Caco-2 (cell line): ENCODE data around the gene OPRD1. TPM values are rescaled to one million over a fixed set of nuclear protein-coding genes. Genes with fewer than 3 reads are reported as not detected.
"Not testable (repeated sequence)": the region's sequence is repeated elsewhere in the genome, so short reads cannot be mapped to it uniquely, and the experiment has no call there.

Experiments used
- BruUV-seq: library from RNA; stranded (reverse); fragments of 400-500 nt; replicated peaks from 2 replicates; lab custom pipeline; 2021; lab: Mats Ljungman, UMichigan
- CTCF ChIA-PET: fragments of 300-600 bp; sonication (Branson Sonifier 250); formaldehyde crosslinking; loops from one replicate; lab custom pipeline; 2022; ENCODE audit warnings: antibody characterized with exemption; lab: Charles Lee
- POLR2A ChIA-PET: fragments of 300-600 bp; sonication (Branson Sonifier 250); formaldehyde crosslinking; loops from one replicate; lab custom pipeline; 2022; ENCODE audit warnings: antibody characterized with exemption; lab: Charles Lee
- DNase-seq, 2 experiments: peaks; one replicate each; pipeline versions ENCODE4 v3.0.0 to v3.0.0-alpha.2; 2020 to 2022
- H3K27me3 ChIP-seq: replicated peaks from 2 replicates; pipeline ENCODE4 v1.6.0; 2011; ENCODE audit warnings: low read length; ENCODE audit not compliant: control insufficient read depth, insufficient read depth
- H3K36me3 ChIP-seq: 2 replicates; pipeline ENCODE4 v1.5.1; 2011; ENCODE audit warnings: low read length; ENCODE audit not compliant: control insufficient read depth, insufficient read depth
- H3K4me1 ChIP-seq: fragments of 250-450 bp; sonication (Bioruptor Pico); 2 replicates; pipeline ENCODE4 v1.5.1; 2020; ENCODE audit warnings: mild to moderate bottlenecking
- H3K4me3 ChIP-seq: 2 replicates; pipeline ENCODE4 v1.5.1; 2011; ENCODE audit warnings: low read depth, mild to moderate bottlenecking, control low read depth, low read length
- H3K9me3 ChIP-seq: fragments of 250-450 bp; sonication (Bioruptor Pico); 2 replicates; pipeline ENCODE4 v1.5.1; 2020; ENCODE audit warnings: mild to moderate bottlenecking, moderate library complexity
- H3K27ac Mint-ChIP-seq: one replicate; pipeline ENCODE4 v1.8.0; 2022; ENCODE audit warnings: mixed read lengths; ENCODE audit not compliant: unreplicated experiment
- H3K27me3 Mint-ChIP-seq: one replicate; pipeline ENCODE4 v1.8.0; 2022; ENCODE audit warnings: mixed read lengths; ENCODE audit not compliant: insufficient read depth, unreplicated experiment
- H3K36me3 Mint-ChIP-seq: one replicate; pipeline ENCODE4 v1.8.0; 2022; ENCODE audit warnings: mild to moderate bottlenecking, mixed read lengths; ENCODE audit not compliant: insufficient read depth, unreplicated experiment
- H3K4me1 Mint-ChIP-seq: one replicate; pipeline ENCODE4 v1.8.0; 2022; ENCODE audit warnings: low read depth, mixed read lengths; ENCODE audit not compliant: unreplicated experiment
- H3K4me3 Mint-ChIP-seq: one replicate; pipeline ENCODE4 v1.8.0; 2022; ENCODE audit warnings: mild to moderate bottlenecking, moderate library complexity, mixed read lengths; ENCODE audit not compliant: unreplicated experiment
- H3K9me3 Mint-ChIP-seq: one replicate; pipeline ENCODE4 v1.8.0; 2022; ENCODE audit warnings: mixed read lengths; ENCODE audit not compliant: unreplicated experiment
- CTCF ChIP-seq, 2 experiments: fragments of 200-600 bp in 1 of 2; IDR thresholded peaks; 1 replicate in 1 of 2; 2 replicates in 1 of 2; pipeline versions ENCODE4 v1.5.1 to v1.8.0; 2011 to 2022; ENCODE audit warnings: antibody characterized with exemption in 1 of 2, control low read depth in 1 of 2, inconsistent platforms in 1 of 2, low read depth in 1 of 2, low read length in 1 of 2, mild to moderate bottlenecking in 1 of 2, moderate library complexity in 1 of 2; ENCODE audit not compliant: insufficient read depth in 1 of 2, severe bottlenecking in 1 of 2, unreplicated experiment in 1 of 2
- intact Hi-C: fragments of 100-400 bp; cut with micrococcal nuclease; formaldehyde crosslinking; loops from one replicate; pipeline ENCODE4 v1.10.0; 2022; ENCODE audit not compliant: unreplicated experiment
- total RNA-seq: library from RNA; stranded (reverse); gene quantifications from 2 replicates; pipeline ENCODE4 v1.2.3, GENCODE V29; 2022

The OPRD1 gene
- total RNA-seq, 1 experiment from 2014 or later = 0.07 TPM

DNA sequence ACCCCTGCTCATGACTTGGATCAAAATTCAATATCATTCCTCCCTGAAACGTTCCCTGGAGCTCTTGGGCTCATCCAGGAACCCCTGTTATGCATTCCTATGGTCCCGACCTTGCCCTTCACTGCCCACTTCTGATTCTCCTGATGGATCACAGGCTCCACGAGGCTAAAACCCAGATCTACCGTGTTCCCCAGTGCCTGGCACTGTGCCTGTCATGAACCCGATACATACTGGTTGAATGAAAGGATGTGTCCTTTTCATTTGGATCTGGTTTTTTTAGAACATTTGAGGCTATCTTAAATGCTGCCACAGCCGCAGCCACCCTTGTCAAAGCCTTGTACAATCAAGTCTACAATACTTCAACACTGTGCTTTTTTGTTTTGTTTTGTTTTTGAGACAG, 22.2 kb upstream of the OPRD1 start:
- no TSS peak for BruUV-seq
- DNase-seq = no peak
- H3K36me3 Mint-ChIP-seq = no peaks in the 10 kb centered on the region
- Histone ChIP-seq H3K9me3 (no peaks in the 10 kb centered on the region), H3K4me3 (no peak overlapping the region), H3K36me3 (no peaks in the 10 kb centered on the region), H3K4me1 (no peaks in the 10 kb centered on the region), H3K27me3 (no peaks in the 10 kb centered on the region)
- H3K27me3 Mint-ChIP-seq = no peaks in the 10 kb centered on the region
- no peaks in the 10 kb centered on the region for H3K9me3 Mint-ChIP-seq
- CTCF ChIA-PET = no interaction called here
- H3K4me1 Mint-ChIP-seq = no peaks in the 10 kb centered on the region
- H3K4me3 Mint-ChIP-seq = no peak overlapping the region
- no peak for TF ChIP-seq CTCF (IDR thresholded peaks at IDR 0.05; ENCODE audit: insufficient read depth in 1 of 2, low read depth in 1 of 2, low read length in 1 of 2, severe bottlenecking in 1 of 2, unreplicated experiment in 1 of 2)
- POLR2A ChIA-PET = no interaction called here
- intact Hi-C loops = loop anchor here (10.0 kb wide), 1 partner anchor 245 kb away; no protein-coding TSS in a partner anchor
- no peak overlapping the region for H3K27ac Mint-ChIP-seq

GRCh38 chr1:28790377-28791035, 21.5 kb upstream of the OPRD1 start:
- POLR2A ChIA-PET = no interaction called here
- CTCF ChIA-PET = interaction anchor here (0.6 kb wide), 1 partner anchor 54 kb away, joined by 4 read pairs; the partner anchor contains the start of gene YTHDF2
- Mint-ChIP-seq H3K4me1 (no peaks in the 10 kb centered on the region), H3K9me3 (no peaks in the 10 kb centered on the region), H3K27me3 (no peaks in the 10 kb centered on the region), H3K27ac (no peak overlapping the region), H3K36me3 (no peaks in the 10 kb centered on the region), H3K4me3 (no peak overlapping the region)
- no peaks in the 10 kb centered on the region for H3K4me1 ChIP-seq
- no TSS peak for BruUV-seq
- intact Hi-C loops = no loop called here
- no peaks in the 10 kb centered on the region for H3K27me3 ChIP-seq
- no peaks in the 10 kb centered on the region for H3K36me3 ChIP-seq
- no peak for TF ChIP-seq CTCF (IDR thresholded peaks at IDR 0.05; ENCODE audit: insufficient read depth in 1 of 2, low read depth in 1 of 2, low read length in 1 of 2, severe bottlenecking in 1 of 2, unreplicated experiment in 1 of 2)
- no peak for DNase-seq
- H3K4me3 ChIP-seq = no peak overlapping the region
- H3K9me3 ChIP-seq = no peaks in the 10 kb centered on the region

GRCh38 chr1:28791929-28792328, 20.0 kb upstream of the OPRD1 start:
- H3K4me1 ChIP-seq, H3K9me3 Mint-ChIP-seq, POLR2A ChIA-PET, H3K27me3 ChIP-seq, H3K9me3 ChIP-seq, H3K4me3 Mint-ChIP-seq, H3K36me3 ChIP-seq, intact Hi-C loops, H3K27me3 Mint-ChIP-seq, H3K27ac Mint-ChIP-seq, DNase-seq, CTCF ChIA-PET, H3K4me1 Mint-ChIP-seq, BruUV-seq, H3K4me3 ChIP-seq, H3K36me3 Mint-ChIP-seq: not testable (repeated sequence)
